ENCODE measurements around the gene CST1.
A peak's percentile ranks its signal among the peaks of the same experiment; 100 is the strongest.
"Not testable (repeated sequence)": the region's sequence is repeated elsewhere in the genome, so short reads cannot be mapped to it uniquely, and the experiment has no call there.

CST1 gene

DNA sequence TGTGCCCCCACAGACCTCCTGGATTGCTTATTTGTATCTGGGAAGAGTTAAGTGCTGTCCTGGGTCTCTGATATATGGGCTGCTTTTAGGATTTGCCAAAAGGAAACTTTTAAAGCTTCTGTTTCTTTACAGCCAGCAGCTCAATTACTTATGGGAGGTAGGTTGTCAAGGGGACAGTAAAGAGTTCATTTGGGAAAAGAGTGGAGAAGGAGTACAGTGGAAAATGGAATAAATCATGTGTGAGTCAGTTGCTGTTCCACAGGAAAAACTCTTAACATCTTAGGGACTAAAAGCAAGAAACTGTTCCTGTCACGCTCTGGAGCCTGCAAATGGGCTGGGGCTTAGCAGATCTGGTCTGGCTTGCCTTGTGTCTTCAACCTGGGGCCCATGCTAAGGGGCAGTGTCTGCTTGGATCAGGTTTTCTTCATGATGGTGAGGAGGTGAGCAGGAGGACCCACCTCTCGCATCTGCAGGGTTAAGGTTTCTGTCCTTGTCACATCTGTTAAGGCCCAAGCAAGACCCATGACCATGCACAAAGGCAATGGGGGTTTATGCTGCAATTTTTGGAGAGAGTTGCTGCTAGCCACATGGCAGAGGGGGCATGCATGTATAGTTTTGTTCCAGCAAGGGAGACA lies 8.7 kb upstream of the CST1 start:
- FAIRE-seq (no peak), DNase-seq (ENCODE audit: extremely low spot score, insufficient read length, low read depth) (no peak)

DNA sequence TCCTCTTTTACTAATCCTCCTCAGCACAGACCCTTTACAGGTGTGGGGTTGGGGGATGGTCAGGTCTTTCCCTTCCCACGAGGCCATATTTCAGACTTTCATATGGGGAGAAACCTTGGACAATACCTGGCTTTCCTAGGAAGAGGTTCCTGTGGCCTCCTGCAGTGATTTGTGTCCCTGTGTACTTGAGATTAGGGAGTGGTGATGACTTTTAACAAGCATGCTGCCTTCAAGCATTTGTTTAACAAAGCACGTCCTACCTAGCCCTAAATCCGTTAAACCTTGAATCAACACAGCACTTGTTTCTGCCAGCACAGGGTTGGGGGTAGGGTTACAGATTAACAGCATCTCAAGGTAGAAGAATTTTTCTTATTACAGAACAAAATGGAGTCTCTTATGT lies 6.1 kb upstream of the CST1 start:
- not testable (repeated sequence) for FAIRE-seq; DNase-seq (ENCODE audit: extremely low spot score, insufficient read length, low read depth)

DNA sequence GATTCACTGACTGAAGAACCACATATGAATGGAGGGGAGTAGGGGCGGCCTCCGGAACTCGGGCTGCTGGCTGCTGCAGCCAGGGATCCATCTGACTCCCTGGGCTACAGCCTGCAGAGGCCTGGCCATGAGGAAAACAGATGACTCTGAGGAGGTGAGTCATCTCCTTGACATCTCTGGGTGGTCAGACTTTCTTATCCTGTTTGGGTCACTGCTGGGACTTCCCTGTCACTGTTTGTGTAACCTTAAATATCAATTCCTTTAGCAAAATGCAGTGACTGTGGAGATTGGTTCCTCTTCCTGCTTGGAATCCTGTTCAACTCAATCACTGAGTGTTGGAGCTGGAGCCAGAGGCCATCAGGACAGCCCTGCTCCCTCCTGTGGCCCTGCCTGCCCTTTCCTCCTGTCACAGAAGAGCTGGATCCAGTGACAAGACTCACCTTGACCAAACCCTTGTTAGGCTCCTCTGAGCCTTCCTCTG lies 4.4 kb upstream of the CST1 start:
- FAIRE-seq; DNase-seq (ENCODE audit: extremely low spot score, insufficient read length, low read depth): not testable (repeated sequence)

DNA sequence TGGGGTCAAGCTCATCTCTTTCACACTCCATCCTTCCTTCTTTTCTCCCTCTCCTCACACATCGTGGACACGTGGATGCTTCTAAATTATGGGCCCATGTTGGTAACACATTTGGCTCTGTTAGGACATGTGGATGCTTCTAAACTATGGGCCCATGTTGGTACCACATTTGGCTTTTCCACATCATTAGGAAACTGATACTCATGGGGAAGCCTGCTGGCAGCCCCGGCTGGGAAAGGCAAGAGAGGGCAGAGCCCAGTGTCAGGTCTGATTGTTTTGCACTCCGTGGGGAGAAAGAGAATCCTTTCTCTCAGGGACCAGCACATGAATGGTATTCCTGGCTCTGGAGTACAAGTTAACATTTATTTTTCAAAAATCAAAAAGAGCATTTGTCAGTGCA lies 4.0 kb upstream of the CST1 start:
- DNase-seq (ENCODE audit: extremely low spot score, insufficient read length, low read depth) (no peak), FAIRE-seq (no peak)

DNA sequence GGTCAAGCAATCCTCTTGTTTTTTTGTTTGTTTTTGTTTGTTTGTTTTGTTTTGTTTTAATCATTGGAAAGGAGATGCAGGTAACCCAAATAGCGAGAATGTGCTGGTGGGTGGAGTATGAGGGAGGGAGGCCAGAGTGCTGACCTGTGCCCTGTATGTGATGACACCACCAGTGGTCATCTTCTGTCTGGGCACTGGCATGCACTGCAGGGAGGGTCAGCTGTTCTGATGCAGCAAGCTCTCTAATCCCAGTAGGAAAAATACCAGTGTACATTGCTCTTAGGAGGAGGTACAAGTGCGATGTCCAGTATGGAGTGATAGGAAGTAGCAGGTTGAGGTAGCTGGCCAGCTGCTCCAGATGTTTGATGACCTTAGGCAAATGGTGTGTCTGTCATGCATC lies 2.9 kb upstream of the CST1 start:
- no peak for DNase-seq (ENCODE audit: extremely low spot score, insufficient read length, low read depth)
- FAIRE-seq, result no peak

DNA sequence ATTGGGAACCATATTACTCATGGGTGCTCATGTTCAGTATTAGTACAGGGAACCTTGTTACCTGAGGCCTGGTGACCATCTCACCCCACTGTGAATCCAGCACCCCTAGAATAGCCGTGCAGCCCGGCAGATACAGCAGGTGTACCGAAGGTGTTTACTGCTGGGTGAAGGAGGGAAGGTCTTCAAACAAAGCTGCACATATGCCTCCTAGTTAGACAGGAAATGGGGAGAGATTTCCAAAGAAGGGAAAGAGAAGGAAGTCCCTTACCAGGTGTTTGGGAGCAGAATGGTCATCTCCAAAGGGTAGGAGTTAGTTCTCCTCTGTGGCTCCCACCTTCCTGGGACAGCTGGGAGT lies 2.4 kb upstream of the CST1 start:
- FAIRE-seq, result no peak

DNA sequence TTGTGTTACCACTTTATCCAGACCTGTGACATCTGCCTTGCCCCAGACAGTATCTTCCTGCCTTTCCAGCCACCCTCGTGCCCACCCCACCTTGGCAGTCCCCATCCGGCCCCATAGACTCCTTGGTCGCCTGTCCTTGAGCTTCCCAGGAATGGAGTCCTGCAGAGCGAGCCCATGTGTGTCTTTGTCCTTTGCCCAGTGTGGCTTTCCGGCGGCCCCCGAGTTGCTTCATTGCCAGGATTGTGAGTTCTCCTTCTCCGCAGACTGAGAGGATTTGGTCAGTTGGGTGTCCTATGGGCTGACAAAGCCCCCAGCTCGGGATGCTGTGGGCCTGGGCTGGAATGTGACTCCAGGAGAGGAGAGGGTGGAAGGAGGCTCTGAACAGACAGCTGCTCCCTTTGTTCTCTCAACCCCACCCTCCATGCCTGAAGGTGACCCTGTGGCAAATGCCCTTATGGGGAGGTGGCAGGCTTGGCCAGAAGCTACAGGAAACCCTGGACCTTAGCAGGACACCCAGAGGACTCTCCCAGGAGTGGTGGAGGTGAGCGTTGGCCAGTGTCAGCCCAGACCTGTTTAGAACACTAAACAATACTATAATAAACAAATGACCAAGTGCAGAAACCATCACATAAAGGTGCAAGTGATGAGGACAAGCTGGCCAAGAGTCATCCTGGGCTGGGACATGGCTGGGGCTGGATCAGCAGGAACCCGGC lies 1.9 kb upstream of the CST1 start:
- FAIRE-seq, result no peak
- DNase-seq (ENCODE audit: extremely low spot score, insufficient read length, low read depth), result no peak

More for the DNA sequence above, 2.4 kb upstream of the CST1 start:
- DNase-seq (ENCODE audit: extremely low spot score, insufficient read length, low read depth), result no peak

DNA sequence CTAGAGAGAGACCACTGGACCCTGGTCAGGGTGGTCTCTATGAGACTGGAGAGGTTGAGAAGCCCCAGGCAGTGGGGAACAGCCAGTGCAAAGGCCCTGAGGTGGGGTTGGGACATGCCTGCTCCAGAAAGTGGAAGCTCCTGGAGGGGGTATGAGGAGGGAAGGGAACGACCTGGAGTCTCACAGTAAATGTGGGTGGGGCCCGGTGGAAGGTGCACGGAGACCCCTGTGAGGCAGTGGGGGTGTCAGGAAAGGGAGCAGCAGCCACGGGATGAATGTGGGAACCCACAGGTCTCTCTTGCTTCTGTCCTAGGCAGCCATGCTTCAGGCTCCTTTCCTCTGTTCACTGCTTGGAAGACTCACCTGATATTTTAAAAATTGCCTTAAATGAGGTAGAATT lies 1.3 kb upstream of the CST1 start:
- FAIRE-seq, result no peak
- no peak for DNase-seq (ENCODE audit: extremely low spot score, insufficient read length, low read depth)

DNA sequence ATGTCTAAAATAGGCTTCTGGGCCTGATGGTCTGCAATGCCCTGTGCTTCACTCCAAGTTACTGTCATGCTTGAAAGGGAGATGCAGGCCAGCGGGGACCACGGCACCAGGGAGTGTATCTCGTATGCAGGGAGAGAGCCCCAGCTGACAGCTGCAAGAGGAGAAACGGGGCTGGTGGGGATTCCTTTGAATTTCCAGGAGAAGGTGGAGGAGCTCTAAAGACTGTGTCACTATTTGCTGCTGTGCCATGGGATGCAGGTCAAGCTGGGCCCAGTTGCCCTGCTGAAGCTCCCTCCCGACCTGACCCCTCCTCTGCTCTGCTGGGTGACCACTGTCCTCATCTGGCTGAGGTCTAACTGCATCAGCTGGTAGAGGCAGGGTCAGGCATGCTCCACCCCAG lies 989 bp downstream of the CST1 start:
- no peak for DNase-seq (ENCODE audit: extremely low spot score, insufficient read length, low read depth)
- no peak for FAIRE-seq

DNA sequence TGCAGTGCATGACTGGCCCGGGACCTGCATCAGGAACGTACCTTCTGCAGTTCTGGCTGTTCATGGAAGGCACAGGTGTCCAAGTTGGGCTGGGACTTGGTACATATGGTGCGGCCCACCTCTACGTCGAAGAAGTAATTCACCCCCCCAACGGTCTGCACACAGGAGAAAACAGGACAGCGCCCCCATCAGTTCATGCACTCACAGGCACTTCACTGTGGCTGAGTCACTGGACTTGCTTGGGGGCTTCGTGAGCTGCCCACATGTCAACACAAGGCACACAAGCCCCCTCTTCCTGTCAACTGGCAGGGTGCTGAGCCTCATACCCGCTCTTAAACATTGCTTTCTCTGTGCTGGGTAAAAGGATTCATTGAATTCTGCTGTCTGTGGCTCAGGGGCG lies 1.8 kb downstream of the CST1 start:
- FAIRE-seq; DNase-seq (ENCODE audit: extremely low spot score, insufficient read length, low read depth): not testable (repeated sequence)

DNA sequence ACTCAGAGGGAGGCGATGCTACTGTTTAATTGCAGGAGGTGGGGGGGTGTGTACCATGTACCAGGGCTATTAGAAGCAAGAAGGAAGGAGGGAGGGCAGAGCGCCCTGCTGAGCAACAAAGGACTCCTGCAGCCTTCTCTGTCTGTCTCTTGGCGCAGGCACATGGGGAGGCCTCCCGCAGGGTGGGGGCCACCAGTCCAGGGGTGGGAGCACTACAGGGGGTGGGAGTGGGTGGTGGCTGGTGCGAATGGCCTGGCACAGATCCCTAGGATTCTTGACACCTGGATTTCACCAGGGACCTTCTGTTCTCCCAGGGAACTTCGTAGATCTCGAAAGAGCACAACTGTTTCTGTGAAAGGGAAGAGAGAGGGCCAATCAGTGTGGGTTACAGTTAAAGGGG lies 3.2 kb downstream of the CST1 start:
- not testable (repeated sequence) for FAIRE-seq; DNase-seq (ENCODE audit: extremely low spot score, insufficient read length, low read depth)

DNA sequence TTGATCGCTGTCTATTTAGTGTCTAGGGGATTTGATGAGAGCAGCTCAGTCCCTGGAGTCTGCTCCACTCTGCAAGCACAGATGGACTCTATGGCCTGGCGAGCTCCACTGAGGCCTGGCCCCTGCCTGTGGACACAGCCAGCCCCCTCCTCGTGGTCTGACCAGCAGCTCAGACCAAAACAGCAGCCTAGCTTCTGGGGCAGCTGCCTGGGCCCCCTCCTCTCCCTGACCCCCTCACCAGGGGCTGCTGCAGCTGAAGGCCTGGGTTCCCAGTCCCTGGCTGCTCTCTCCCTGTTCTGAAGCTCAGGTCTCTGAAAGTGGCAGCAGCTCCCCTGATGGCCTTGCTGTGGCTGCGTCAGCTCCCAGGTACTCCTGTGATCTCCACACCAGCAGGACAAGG lies 3.6 kb downstream of the CST1 start:
- FAIRE-seq; DNase-seq (ENCODE audit: extremely low spot score, insufficient read length, low read depth): not testable (repeated sequence)

DNA sequence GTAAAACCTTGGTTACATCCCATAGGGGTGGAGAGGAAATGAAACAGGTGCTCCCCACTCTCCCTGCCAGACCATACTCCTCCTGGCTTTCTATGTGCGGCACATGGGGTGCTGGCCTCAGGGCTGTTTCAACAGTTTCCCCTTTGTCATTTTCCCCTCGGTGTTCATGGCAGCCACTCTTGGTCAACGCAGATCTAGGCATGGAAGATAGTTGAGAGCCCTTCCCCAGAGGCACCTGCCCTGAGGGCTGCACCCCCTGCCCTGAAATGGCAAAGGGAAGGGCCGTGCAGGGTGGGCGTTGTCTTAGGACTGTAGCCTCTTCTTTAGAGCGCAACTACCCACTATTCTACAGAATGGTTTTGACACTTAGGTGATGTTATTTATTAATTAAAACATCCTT lies 4.4 kb downstream of the CST1 start:
- no peak for FAIRE-seq
- no peak for DNase-seq (ENCODE audit: extremely low spot score, insufficient read length, low read depth)

DNA sequence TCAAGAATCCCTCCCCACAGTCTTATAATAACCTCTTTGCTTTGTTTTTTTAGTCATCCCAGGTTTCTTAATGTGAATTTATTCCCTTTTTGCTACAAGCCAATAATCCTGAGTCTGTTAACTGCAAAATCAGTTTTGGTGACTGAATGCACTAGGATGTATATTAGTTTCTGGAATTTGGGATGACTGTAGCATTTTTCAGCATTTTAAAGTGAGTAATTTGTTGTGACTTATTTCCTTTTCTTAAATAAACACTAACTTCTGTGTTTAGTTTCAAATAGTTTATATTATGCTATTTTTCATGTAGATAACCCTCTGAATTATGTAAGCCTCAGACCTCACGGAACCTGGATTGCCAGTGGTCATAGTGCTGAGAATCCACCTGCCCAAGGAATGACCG lies 5.5 kb downstream of the CST1 start:
- FAIRE-seq (no peak), DNase-seq (ENCODE audit: extremely low spot score, insufficient read length, low read depth) (no peak)

DNA sequence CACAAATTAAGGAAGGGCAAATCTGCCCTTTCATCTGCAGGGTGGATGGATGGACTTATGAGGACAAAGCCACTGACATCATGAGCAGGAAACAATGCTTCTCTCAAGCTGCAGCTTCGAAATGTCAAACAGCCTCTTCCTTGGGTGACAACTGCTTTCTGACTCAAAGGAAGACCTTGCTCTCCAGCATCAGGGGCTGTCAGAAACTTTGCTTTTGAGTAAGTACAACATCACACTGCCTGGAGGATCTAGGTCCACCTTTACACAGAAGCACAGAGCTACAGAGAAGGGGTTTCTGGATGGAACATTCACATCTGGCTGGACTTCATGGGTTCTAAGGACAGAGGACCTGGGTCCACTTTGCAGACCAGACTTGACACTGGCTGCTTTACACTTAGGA lies 5.9 kb downstream of the CST1 start:
- DNase-seq (ENCODE audit: extremely low spot score, insufficient read length, low read depth) (no peak), FAIRE-seq (no peak)

DNA sequence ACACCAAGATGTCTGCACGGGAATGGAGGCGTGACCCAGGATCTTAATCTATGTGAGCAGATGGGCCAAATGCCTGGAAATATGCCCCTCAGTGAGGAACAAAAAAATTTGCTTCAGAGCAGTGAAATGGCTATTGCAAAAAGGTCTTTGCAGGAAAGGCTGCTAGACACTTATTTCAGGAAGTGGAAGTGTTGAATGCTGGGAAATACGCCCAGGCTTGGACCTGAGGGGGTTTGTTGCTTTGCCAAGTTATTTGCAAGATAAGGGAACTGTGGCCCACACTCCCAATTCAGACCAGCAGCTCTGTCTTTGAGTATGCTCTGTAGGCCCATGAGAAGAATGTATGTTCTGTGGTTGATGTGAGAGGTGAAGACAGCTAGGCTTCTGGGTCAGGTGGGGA lies 15.3 kb downstream of the CST1 start:
- not testable (repeated sequence) for FAIRE-seq; DNase-seq (ENCODE audit: extremely low spot score, insufficient read length, low read depth)

DNA sequence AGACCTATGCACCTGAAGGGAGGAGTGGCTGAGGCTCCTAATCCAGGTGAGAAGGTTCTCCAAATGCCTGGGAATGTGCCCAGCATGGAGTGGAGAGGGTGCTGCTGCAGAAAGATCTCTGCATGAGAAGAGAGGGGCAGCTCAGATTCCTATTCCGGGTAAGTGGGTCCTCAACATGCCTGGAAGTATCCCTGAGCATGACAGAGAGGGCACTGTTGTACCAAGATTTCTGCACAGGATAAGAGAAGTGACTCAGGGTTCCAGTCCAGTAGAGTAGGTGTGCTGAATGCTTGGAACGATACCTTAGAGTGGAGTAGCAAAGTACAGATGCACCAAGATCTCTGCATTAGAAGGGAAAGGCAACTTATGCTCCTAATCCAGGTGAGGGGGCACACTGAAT lies 15.8 kb downstream of the CST1 start:
- FAIRE-seq; DNase-seq (ENCODE audit: extremely low spot score, insufficient read length, low read depth): not testable (repeated sequence)

DNA sequence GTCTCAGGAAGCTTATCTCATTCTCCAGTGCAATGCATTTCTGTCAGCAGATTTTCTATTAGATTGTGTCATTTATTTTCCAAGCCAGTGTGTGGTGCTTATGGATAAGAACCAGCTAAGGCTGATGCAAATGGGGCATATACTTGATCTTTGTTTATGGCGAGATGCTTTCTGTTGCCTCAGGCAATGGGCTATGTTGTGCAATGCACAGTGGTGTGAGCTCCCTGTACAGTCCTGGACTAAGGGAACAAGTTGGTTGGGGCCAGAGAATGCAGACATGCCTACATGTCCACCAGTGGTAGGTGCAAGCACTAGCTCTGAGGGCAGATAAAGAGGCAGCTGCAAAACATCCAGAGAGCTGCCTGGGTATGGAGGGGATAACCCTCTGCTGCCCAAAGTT lies 16.3 kb downstream of the CST1 start:
- not testable (repeated sequence) for FAIRE-seq; DNase-seq (ENCODE audit: extremely low spot score, insufficient read length, low read depth)

DNA sequence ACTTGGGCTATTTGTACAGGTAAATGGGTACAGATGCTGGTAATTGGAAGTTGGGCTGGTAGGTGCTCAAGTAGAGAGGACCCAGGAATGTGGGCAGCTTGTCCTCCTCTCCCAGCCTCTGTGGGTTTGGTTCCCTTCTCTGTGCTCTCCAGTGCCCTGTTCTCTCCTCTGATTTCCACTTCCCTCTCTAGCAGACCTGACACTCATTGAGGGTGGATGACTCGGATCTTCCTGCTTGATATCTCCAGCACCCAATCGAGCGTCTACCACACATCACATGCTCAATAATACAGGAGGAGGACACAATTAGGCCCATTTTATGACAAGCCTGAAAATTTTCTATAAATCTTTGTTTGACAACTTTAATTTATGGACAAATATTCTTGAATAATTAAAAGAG lies 23.7 kb downstream of the CST1 start:
- no peak for FAIRE-seq

DNA sequence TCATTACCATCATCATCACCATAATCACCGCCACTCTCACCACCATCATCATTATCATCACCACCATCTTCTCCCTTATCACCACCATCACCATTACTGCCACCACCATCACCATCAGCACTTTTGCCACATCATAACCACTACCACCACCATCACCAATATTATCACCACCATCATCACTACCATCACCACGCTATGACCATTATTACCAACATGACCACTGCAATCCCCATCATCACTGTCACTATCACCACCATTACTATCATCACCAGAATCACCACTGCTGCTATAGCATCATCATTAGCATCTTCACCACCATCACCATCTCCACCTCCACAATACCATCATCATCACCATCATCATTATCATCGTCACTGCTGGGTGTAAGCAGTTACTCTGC lies 25.6 kb downstream of the CST1 start:
- DNase-seq (ENCODE audit: extremely low spot score, insufficient read length, low read depth) (no peak), FAIRE-seq (no peak)

More for the DNA sequence above, 23.7 kb downstream of the CST1 start:
- no peak for DNase-seq (ENCODE audit: extremely low spot score, insufficient read length, low read depth)

DNA sequence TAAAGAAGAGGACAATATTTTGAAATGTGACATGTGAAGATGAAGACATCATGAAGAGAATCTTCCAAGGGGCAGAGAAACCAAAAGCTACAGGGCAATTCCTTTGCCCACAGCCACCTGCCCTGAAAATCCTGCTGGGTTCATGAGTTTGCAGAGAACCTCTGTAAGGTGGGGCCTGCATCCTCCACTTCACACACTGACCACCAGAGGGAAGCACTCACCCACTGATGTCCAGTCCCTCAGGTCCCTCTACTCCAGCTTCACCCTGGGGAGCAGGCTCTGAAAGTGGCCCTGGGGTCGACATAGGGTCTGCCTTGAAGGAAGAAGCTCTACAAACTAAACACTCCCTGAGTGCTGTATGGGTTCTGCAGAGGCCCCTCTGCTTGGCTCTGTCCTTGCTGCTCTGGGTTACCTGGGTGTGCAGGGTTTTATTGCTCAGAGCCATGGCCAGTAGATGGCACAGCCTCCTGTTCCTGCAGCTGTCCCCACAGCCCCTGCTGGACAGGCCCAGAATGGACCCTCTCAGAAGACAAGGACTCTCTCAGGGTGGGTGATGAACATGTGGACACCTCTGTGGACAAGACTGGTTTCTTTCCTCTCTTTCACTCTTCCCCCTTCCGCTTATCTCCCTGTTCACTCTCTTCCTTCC lies 27.0 kb downstream of the CST1 start:
- not testable (repeated sequence) for DNase-seq (ENCODE audit: extremely low spot score, insufficient read length, low read depth)

More for the DNA sequence above, 27.0 kb downstream of the CST1 start:
- peak; percentile 78 for FAIRE-seq

Measured in GM18507 (cell line).